Dermis blood vessel endothelial cell (primary cell): ENCODE measurements around the gene TPSB2. TPM values are rescaled to one million over a fixed set of nuclear protein-coding genes. Genes with fewer than 3 reads are reported as not detected.

ENCODE experiments used
- DNase-seq: peaks from one replicate; pipeline ENCODE4 v3.0.0; 2010
- total RNA-seq: library from RNA; depleted of rRNA; stranded (reverse); fragments of >200 nt; gene quantifications from 2 replicates; pipeline ENCODE4 v1.2.3, GENCODE V29; 2014

Gene TPSB2
- total RNA-seq, 1 donor from 2014 or later = not detected

DNA sequence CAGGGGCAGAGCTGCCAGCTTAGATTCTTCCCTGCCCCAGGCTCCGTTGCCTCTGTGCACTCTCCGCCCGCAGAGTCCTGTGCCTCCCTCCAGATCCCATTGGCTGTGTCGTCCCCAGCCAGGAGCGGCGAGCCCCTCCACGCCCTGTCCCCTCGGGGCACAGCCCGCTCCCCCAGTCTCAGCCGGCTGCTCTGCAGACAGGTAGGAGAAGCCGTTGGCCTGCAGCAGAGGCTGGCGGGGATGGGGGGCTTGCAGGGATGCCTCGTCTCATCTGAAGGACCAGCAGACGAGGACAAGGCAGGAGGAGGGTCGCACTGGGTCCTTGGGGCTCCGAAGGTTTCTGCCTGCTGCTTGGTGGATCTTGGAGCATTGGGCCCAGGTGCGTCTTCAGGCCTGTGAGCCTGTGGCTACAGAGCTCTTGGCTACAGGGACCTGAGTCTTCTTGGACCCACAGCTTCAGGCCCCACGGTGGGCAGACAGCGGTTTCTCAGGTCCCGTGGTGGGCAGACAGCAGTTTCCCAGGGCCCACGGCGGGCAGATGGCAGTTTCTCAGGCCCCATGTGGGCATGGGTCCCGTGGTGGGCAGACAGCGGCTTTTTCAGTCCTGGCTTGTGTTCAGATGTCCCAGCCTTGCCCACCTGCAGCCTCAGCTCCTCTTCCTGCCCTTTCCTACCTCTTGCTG lies 10.9 kb downstream of the TPSB2 start:
- DNase-seq = no peak

GRCh38 chr16:1218061-1218929 lies 11.7 kb downstream of the TPSB2 start:
- no peak for DNase-seq

DNA sequence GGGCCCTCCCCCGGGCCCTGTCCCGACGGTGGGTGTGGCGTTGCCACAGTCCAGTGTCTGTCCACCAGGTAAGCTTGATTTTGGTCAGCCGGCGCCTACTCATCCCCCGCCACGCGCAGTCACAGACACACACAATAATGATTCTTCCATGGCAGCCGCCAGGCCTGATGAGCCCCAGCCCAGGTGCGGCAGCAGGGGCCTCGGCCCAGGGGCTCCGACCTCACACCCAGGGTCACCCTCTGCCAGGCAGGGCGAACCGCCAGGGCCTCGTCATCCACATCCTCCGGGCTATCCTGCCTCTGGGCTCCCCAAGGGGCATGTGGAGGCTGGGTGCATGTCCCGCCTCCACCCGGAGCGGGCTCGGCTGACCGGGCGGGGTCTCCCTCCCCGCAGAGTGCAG lies 12.5 kb downstream of the TPSB2 start:
- DNase-seq = no peak

DNA sequence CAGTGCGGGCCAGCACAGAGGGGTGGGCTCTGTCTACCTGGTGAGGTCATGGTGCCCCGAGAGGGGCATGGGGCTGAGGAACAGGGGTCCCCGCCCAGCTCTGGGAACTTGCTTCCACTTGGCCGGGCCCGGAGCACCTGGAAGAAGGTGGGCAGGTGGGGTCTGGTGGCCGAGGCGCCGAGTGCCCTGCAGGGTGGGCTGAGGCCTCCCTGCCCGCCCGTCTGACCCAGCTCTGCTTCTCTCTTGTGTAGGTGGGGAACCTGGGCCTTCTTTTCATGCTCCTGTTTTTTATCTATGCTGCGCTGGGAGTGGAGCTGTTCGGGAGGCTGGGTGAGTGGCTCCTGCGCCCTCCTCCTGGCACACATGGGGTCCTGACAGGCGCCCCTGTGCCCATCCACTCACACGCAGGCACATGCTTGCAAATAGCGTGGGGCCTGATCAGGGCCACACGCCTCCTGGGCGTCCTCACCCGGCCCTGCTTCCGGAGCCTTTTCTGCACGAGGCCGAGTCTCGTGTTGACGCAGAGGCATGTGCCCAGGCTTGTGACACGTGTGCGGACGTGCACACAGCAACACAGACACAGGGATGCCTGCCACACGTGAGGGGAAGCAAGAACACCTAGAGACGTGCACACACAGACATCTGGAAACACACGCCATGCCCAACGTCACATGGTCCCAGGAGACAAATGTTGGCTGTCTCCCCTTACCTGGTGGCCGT lies 13.1 kb downstream of the TPSB2 start:
- no peak for DNase-seq

- no peak for DNase-seq
Measured at GRCh38 chr16:1216296-1216619, 13.7 kb downstream of the TPSB2 start.

DNA sequence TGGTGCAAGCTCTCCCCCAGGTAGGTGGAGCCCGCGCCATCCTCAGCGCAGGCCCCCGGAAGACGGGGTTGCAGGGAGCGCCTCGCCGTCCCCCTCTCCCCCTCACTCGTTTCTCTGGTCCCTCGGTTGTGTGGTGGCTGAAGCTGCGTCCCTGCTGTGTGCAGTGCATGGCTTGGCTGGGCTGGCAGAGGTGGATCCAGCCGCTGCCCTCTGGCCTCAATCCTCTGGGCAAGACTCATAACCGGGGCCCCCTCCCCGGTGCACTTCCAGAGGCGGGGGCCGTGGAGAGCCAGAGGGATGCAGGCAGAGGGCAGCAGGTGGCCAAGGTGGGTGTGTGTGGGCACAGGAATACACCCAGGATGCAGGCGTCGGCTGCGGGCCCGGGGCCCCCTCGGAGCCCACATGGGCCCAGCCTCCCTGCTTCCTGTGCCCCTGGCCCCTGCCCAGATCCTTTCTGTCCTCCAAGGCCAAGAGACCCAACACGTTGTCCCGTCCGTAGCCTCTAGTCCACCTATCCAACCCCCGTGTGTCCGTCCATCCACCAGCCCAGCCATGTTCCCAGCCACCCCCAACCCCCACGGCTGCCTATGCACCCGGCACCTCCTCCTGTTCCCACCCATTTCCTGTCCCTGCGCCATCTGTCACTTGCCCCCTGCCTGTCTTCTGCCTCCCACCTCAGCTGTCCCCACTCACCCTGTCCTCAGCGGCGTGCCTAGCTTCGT lies 14.2 kb downstream of the TPSB2 start:
- DNase-seq = no peak

DNA sequence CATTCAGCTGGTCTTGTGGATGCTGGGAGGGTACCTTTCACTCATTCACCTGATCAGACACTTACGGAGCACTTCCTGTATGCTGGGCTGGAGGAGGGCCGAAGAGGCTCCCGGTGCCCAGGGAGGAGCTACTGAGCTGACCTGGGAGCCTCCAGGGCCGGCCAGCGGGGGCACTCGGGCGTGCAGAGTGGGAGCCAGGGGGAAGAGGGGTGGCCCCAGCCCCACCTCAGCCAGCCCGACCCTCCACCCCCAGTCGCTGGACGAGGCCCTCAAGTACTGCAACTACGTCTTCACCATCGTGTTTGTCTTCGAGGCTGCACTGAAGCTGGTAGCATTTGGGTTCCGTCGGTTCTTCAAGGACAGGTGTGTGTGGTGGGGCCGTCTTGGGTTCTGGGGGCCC lies 15.3 kb downstream of the TPSB2 start:
- no peak for DNase-seq

DNA sequence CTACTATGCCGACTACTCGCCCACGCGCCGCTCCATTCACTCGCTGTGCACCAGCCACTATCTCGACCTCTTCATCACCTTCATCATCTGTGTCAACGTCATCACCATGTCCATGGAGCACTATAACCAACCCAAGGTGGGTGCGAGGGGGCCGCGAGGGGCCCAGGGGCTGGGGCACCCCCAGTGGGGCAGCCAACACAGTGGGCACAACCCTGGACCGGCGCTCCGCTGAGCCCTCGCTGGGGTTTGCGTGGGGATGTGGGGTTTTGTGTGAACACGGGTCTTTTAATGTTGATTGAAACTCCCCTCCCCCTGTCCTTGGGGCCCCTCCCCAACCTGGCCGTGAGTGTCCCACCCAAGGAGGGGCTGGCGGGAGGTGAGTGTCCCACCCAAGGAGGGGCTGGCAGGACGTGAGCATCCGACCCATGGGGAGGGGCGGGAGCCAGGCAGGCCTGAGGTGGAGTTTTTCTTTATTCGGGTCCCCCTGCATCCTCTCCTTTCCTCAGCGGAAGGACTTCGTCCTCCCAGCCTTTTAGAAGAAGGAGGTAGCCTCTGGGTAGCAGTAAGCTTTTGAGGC lies 16.1 kb downstream of the TPSB2 start:
- DNase-seq = no peak

DNA sequence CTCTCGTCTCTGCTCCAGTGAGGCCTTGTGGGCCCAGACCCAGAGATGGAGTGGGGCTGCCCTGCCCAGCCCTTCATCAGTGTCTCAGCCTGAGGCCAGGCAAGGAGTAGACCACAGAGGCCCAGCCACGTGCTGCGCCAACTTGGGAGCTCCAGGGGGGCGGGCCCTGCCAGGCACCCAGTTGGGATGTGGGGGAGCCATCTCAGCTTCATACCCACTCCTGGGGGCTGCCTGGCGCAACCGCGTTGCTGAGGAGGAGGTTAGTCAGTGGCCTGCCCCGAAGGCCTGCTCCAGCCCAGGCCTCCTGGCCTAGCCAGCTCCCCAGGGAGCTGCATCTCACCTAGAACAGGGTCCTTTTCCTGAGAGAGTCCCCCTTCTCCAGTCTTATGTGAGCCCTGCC lies 16.8 kb downstream of the TPSB2 start:
- DNase-seq = no peak

GRCh38 chr16:1212616-1213194 lies 17.3 kb downstream of the TPSB2 start:
- DNase-seq = no peak

DNA sequence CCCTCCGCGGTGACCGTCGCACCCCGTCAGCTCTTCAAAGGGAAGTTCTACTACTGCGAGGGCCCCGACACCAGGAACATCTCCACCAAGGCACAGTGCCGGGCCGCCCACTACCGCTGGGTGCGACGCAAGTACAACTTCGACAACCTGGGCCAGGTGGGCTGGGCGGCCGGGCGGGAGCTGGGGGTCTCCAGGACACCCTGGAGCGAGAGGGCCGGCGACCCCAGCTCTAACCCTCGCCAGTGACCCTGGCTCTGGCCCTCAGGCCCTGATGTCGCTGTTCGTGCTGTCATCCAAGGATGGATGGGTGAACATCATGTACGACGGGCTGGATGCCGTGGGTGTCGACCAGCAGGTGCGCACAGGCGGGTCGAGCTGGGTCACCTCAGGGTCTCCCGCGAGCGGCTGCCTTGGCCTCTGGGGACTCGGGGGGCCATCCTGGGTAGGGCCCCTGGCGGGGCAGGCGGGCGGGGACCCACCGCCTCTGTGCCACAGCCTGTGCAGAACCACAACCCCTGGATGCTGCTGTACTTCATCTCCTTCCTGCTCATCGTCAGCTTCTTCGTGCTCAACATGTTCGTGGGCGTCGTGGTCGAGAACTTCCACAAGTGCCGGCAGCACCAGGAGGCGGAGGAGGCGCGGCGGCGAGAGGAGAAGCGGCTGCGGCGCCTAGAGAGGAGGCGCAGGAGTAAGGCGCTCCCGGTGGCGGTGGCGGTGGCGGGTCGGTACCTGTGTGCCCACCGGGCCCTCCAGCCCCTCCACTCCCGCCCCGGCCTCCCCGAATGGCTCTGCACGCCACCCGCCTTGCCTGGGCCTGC lies 18.3 kb downstream of the TPSB2 start:
- no peak for DNase-seq

GRCh38 chr16:1210461-1210860 lies 19.5 kb downstream of the TPSB2 start:
- no peak for DNase-seq

DNA sequence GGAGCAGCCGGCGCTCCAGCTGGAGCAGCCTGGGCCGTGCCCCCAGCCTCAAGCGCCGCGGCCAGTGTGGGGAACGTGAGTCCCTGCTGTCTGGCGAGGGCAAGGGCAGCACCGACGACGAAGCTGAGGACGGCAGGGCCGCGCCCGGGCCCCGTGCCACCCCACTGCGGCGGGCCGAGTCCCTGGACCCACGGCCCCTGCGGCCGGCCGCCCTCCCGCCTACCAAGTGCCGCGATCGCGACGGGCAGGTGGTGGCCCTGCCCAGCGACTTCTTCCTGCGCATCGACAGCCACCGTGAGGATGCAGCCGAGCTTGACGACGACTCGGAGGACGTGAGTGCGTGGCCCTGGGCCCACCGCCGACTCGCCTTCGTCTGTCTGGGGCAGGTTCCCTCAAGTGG lies 20.9 kb downstream of the TPSB2 start:
- DNase-seq = no peak

- DNase-seq = no peak
Measured at GRCh38 chr16:1208239-1208830, 21.6 kb downstream of the TPSB2 start.

GRCh38 chr16:1206786-1207185 lies 23.2 kb downstream of the TPSB2 start:
- DNase-seq = no peak

GRCh38 chr16:1206326-1206725 lies 23.7 kb downstream of the TPSB2 start:
- no peak for DNase-seq

GRCh38 chr16:1204933-1205332 lies 25.1 kb downstream of the TPSB2 start:
- no peak for DNase-seq

DNA sequence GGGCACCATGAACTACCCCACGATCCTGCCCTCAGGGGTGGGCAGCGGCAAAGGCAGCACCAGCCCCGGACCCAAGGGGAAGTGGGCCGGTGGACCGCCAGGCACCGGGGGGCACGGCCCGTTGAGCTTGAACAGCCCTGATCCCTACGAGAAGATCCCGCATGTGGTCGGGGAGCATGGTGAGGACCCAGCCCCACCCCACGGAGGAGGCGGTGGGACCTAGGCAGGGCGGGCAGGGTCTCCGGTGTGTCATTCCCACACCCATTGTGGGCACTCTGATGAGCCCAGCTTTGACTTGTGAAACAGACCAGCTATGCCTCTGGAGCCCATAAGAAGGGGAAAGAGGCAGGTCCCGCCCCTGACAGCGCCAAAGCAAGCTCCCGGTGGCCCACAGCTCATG lies 27.7 kb downstream of the TPSB2 start:
- no peak for DNase-seq

GRCh38 chr16:1201444-1201843 lies 28.5 kb downstream of the TPSB2 start:
- no peak for DNase-seq

DNA sequence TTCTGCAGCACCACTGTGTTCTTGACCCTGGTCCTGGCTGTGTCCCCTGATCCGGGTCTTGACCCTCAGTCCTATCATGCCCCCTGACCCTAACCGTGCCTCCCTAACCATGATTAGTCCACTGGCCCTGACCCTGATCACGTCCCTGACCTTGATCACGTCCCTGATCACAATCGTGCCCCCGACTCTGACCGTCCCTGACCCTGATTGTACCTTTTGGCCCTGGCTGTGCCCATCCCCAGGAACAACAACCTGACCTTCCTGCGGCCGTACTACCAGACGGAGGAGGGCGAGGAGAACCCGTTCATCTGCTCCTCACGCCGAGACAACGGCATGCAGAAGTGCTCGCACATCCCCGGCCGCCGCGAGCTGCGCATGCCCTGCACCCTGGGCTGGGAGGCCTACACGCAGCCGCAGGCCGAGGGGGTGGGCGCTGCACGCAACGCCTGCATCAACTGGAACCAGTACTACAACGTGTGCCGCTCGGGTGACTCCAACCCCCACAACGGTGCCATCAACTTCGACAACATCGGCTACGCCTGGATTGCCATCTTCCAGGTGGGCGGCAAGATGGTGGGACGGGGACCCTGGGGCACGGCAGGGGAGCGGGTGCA lies 29.9 kb downstream of the TPSB2 start:
- no peak for DNase-seq
